NCI-H1048 (cell line): ENCODE data around the gene TSPAN18.

ENCODE experiments used
- DNase-seq: peaks from one replicate; lab custom pipeline; 2025; lab: John Stamatoyannopoulos, UW

Gene TSPAN18

DNA sequence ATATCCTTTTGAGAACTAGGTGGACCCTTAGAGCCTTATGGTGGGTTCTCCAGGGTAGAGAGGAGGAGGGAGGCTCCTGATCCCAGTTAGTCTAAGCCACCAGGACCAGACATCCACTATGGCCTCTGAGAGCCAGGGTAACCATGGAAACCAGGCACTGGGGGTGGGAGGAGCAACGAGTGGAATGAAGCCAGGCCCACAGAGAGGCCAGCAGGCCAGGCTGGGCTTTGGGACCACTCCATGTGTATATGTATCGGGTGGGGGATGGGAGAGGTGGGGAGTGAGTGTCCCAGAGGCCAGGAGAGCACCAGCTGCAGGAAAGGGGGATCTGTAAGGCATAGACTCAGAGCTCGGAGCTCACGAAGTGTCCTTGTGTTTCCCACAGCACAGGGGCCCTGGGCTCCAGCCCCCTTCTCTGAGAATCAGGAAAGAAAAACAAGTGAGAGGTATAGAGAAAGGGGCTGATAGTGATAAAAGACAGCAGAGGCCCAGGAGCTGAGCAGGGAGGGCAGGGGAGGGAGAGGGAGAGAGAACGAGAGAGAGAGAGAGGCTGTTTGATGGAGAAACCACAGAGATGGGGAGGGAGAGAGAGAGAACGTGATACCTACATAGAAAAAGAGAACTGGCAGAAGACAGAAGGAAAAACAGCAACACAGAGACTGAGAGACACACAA is 15.5 kb upstream of the TSPAN18 start:
- DNase-seq = no peak

DNA sequence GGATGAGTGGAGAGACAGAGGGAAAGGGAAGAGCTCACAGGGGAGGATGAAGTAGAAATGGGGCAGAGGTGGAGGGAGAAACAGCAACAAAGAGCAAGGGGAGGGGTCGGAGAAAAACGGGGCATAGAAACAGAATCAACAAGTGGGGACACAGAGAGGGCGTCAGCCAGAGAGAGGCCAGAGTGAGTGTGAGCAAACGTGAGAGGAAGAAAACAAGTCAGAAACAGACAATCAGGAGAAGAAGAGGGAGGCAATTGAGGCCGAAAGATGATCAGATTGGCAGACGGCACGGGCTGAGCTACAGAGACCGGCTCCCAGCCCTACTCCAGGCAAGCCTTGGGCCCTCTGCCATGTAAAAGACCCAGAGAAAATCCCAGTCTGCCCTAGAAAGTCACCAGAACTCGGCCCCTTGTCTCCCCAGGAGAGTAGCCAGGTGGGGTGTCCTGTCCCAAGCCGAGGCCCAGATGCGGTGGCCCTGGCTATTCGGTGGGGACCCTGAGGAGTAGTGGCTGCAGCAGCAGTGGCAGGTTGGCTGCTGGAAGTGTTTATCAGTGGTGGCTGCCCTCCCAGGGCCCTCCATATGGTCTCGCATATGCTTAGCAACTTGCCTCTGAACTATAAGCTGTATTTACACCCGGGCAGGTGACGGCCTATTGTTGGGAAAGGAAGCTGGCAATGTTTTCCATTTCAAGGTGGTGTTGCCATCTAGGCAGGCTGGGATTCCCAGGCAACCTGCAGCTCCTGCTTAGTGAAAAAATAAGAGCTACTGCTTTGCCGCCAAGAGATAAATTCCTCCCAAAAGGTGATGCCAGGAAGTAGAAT is 14.8 kb upstream of the TSPAN18 start:
- DNase-seq = no peak

DNA sequence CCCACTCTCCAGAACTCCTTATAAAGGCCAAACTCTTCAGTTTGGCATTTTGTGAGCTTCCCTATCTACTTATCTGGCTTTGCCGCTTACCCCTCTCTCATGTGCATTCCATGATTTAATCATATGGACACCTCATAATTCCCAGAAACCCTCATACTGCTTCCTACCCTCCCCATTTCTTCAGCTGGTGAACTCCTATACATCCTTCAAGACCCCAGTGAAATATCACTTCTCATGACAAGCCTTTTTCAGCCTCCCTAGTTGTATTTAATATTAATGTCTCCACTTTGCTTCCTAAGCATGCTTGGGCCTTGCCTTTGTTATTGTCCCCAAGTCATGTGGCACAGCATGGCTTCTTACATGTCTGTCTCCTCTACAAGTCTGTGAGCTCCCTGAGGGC is 13.7 kb upstream of the TSPAN18 start:
- DNase-seq = no peak

DNA sequence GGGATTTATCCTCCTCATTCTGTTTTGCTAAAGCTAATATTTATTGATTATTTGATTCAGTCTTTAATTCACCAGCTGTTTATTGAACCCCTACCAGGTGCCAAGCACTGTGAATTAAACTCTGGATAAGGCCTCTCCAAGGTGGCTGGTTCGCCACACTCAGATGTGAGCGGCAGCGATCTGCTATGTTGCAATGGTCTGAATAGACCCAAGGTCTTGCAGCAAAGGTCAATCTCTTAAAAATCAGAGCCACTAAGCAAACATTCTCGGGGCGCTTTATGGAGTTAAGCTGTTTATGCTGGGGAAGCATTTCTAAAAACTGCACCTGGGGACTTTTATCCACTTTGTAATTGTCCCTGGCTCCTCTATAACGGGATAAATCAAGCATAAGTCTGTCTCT is 10.5 kb upstream of the TSPAN18 start:
- no peak for DNase-seq

DNA sequence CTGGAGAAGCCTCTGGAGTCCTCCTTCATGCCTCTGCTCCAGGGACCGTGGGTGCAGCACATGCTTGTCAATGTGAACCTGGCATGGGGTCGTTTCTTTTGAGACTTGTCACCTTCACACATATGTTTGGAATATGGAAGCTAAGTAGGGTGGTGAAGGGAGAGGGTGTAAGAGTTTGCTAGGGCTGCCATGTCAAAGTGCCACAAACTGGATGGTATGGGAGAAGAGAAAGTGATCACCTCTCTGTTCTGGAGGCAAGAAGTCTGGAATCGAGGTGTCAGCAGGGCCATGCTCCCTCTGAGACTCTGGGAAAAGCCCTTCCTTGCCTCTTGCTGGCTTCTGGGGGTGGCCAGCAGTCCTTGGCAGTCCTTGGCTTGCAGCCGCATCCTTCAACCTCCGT is 8.7 kb upstream of the TSPAN18 start:
- no peak for DNase-seq

DNA sequence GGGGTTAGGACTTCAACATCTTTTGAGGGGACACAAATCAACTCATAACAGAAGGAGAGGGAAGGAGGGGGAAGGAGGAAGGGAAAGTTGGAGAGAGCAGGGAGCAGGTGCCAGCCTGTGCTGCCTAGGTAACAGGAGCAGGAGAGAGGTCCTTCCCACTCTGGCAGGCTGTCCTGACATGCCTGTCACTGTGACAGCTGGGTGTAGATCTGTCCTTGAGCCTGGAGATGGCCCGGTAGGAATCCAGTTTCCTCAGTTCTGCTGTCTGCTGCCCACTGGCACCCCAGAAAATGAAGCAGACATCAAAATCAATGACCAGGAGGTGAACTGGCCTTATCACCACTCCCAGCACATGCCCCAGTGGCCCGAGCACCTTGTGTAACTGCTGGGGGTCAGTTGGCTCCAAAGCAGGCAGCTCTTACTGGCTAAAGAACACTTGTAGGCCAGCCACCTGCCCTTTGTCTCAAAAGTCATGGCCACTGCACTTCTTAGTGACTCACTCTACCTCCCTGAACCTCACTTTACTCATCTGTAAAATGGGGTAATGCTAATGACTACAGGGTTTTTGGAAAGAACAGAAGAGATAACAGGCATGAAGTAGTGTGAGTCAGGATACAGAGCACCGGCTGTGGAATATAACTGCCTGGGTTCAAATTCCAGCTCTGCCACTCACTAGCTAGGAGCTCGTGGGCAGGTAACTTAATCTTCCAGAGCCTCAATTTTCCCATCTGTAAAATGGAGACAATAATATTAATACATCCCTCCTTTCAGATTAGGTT is 8.0 kb upstream of the TSPAN18 start:
- no peak for DNase-seq

DNA sequence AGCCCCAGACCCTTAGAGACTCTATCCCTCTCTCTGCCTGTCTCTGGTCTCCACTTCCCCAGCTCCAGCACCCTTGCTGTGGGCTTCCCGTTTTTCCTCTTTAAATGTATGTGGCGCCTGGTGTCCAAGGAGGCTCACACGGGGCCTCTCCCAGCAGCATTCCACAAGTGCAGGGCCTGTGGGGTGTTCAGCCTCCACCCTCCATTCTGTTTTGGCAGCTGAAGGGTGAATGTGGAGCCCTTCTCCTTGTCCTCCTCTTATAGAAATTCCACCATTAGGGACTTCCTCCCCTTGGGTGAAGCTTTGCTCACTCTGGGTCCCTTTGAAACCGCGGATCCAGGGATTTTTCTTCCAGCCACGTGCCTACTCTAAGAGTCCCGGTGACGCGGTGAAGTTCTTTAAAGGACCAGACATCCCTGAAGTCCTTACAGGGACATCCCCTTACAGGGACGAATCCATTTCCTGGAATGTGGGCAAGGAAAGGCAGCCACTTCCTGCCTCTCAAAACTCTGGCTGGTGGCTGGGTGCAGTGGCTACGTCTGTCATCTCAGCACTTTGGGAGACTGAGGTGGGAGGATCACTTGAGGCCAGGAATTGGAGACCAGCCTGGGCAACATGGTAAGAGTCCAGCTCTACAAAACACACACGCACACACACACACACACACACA is 1.6 kb upstream of the TSPAN18 start:
- DNase-seq = no peak

DNA sequence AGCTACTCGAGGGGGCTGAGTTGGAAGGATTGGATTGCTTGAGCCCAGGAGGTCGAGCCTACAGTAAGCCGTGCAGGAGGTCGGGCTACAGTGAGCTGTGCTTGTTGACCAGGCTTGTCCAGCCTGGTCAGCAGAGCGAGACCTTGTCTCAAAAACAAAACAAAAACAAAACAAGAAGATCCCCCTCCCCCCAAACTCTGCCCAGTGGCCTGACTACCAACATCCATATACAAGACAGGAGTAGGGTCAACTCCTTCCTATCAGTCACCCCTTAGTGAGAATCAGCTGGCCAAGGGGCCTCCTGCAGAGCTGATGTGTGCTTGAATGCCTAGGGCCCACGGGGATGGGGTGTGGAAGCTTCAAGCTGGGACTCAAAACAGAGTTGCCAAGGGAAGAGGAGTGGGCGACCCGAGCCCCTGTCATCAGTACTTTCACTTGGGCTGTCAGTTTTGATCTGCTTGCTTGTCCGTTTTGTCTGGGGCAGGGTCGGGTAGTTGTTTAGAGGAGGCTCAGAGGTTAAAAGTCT is 942 bp upstream of the TSPAN18 start:
- DNase-seq = no peak

DNA sequence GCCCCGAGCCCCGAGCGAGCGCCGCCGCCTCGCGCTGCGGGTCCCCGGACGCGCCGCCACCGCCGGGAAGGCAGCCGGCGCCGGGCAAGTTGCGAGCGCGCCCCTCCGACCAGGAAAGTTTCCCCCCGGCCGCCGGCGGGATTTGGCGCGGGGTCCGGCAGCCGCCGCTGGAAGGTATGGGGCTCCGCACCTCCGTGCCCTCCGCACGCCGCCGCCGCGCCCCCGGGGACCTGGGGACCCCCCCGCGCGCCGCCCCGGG is 281 bp downstream of the TSPAN18 start:
- no peak for DNase-seq

DNA sequence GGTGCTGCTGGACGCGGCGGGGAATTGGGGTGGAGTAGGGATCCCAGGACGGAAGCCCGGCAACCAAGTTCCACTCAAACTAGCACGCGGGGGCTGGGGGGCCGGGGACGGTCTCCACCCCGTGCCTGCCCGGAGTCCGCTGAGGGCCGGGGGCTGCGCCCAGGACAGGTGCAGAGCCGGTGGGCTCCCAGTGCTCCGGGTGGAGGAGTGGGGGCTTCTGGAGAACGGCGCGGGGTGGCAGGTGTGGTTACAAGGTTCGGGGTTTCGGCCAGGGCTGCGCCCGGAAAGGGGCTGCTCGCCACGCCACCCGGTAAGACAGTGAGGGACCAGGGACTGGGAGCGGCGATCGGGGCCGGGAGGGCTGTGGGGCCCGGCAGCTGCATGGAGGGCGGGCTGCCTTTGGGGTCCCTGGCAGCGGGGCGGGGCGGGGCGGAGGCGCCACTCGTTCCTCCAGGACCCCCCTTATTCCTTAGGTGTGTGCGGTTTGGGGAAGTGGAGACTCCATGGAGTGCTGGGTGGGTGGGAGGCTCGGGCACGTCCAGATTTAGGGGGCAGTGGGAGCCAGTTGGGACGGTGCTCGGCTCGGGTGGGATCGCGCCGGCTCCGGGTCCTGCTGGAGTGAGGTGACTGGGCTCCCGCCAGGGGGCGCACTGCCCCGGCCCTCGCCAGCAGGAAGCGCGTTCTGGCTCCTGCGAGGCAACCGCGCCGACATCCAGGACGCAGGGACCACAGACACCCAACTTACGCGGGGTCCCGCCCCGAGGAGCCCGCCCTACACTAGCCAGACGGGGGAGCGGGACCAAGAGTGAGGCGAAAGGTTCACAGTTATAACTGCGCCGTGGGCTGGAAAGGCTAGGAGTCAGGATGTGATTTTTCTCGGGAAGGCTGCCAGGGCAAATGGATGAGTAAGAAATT is 868 bp downstream of the TSPAN18 start:
- DNase-seq = peak; percentile 65

DNA sequence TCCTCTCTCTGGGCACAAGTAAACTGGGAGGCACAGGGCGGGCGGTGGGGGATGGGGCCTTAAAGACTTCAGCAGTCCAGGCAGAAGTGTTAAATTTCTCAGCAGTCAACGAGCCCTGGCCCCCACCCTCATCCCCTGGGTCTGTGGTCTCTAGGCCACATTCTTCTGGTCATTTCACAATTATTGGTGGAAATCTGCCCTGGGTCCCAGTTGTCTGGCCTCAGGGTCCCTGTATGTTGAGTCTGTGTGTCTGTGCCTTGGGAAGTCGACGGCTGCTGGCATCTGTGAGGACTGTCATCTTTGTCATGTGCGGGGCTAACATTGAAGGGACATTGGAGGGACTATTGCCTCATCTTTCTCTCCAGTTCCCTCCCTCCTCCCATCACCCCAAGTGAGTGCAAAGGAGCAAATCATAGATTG is 1.7 kb downstream of the TSPAN18 start:
- no peak for DNase-seq

DNA sequence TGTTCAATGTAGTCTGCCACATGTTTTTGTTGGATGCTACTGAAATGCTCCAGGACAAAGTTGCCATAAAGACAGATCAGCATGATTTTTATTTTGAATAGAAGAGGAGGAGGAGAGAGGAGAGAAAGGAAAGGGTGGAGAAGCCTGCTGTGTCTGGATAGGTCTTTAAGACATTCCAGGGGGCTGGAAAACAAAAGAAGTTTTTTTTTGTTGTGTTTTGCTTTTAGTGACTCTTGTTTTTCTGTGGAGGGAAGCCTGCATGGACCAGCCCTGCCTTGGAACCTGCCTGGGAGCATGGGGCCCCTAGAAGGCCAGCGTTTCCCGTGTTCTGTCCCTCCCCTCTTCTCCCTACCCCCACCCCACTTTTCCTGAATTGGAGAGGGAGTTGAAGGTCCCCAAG is 2.3 kb downstream of the TSPAN18 start:
- DNase-seq = no peak

DNA sequence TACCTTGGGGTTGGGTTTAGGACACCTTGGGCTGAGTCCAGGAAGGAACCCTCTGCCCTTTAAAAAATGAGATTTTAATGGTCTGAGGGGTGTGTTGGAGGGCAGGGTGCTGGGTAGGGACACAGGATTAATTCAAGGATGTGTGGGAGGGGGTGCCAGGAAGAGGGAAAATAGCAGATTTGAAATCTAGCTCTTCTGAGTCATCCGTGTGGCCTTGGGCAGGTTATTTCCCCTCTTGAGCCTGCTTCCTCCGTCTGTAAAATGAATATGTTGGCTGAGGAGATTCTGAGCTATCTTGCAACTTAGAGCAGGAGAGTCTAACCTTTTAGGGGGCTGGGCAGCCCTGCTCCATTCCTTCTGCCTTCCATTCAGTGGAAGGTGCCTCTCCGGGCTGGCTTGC is 3.0 kb downstream of the TSPAN18 start:
- no peak for DNase-seq

DNA sequence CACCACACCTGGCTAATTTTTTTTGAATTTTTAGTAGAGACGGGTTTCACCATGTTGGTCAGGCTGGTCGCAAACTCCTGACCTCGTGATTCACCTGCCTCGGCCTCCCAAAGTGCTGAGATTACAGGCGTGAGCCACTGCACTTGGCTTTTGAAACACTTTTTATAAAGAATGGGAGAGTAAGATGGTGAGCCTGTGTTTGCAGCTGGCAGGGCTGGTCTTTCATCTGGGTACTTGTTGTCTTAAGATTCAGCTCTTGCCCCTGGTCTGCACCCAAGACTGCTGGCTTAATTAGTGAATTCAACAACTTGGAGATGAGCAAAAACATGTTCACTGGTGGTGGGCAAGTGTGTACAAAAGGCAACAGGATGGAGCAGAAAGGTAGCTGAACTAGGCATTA is 4.0 kb downstream of the TSPAN18 start:
- no peak for DNase-seq

DNA sequence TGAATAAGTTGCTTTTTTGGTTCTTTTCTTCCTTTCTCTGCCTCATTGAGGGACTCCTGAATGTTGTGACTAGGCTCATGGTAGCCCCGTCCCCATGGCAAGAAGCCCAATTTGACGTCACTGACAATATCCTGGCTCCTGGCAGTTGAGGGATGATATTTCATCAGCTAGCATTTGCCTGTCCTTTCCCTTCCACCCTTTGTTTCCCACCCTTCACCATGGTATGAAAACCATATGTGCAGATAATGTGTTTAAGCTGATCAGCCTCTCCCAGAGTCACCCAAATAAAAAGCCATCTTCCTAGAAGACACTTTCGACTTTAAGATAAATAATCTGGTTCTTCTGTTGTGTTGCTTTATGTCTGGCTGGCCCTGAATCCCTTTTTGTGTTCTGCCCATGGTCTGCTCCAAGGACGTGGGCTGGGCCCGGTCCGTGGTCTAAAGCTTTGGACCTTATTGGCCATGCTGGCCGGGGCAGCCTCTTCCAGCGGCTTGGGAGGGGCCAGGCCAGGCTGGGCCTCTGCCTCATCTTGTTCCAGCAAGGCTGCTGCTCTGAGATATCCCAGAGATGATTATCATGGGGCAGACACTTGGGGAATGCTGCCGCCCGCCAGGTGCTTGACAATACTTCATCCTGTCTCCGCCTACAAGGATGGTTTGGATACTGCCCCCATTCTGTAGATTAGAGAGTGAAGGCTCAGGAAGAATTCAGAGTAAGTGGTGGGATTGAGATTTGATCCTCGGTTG is 5.1 kb downstream of the TSPAN18 start:
- DNase-seq = no peak

DNA sequence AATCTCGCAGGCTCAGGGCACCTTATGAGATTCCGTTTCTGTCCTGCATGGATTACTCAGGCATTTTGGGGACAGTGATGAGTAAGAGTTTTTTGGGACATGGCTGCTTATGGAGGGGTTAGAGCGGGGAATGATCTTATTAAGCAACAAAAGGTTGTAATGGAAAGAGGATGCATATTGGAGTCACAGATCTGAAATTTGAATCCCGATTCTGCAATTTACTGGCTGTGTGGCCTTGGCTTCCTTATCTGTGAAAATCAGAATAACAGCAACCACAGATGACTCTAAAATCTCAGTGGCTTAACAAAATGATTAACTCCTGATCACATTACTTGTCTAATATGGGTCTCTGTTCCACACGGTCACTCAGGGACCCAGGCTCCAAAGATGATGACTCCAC is 5.8 kb downstream of the TSPAN18 start:
- DNase-seq = no peak

DNA sequence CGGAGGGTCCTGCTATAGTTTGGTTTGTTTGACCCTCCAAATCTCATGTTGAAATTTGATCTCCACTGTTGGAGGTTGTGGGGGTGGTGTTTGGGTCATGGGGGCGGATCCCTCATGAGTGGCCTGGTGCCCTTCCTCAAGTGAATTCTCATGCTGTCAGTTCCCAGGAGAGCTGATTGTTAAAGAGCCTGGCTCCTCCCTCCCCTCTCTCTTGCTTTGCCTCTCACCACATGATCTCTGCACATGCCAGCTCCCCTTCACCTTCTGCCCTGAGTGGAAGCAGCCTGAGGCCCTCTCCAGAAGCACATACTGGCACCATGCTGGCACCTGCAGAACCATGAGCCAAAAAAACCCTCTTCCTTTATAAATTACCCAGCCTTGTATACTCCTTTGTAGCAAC is 7.1 kb downstream of the TSPAN18 start:
- DNase-seq = no peak

DNA sequence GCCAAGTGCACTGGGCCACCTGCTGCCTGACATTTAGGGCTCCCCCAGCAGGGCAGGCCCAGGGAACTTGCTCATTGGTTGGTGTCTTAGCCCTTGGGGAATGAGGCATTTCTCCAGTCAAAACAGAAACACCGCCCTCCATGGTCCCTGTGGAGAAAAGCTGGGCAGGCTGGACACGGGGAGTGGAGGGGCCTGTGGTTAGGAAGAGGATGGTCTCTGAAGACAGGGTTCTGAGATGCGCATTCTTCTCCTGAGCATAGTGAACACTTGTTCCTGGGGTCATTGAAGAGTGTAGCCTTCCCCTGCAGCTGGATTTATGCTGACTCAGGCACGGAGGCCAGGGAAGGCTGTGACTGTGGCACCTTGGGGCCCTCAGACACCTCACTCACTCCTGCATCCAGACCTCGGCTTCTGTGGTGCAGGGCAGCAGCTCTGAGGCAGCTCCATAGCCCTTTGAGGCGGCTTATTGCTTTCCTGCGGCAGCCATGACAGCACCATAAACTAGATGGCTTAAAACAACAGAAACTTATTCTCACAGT is 8.2 kb downstream of the TSPAN18 start:
- DNase-seq = no peak

DNA sequence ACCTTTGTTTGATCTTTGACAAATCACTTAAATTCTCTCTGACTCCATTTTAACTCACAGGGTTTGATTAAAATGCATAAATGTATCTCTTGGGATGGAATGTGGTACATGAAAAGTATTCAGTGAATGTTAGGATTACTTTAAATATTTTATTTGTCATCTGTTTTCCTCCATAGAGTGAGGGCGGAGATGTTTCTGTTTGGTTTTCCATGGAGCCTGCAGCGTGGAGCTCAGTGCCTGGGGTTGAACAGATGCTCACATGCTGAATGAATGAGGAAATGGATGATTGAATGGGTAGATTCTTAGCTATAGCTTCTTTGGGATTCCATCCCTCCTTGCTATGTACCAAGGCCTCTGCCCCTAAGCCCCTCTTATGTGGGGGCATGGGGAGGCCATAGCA is 10.0 kb downstream of the TSPAN18 start:
- no peak for DNase-seq
